Purkinje cell (primary cell): ENCODE data around the gene E2F1. TPM values are rescaled to one million over a fixed set of nuclear protein-coding genes. Genes with fewer than 3 reads are reported as not detected.

Experiments used
- polyA plus RNA-seq: library from polyadenylated mRNA; unstranded; fragments of >200 nt; fragmentation: Nextera tagmentation; gene quantifications from 2 replicates; pipeline ENCODE4 v1.2.1, GENCODE V29; 2014

E2F1 gene
- polyA plus RNA-seq: not detected in 2 replicates

GRCh38 chr20:33686100-33686983 is at the start of gene E2F1:
TSS of gene E2F1 (minus strand) at chr20:33686385. CDS start at chr20:33686264, 121 bp downstream.

GRCh38 chr20:33731693-33732165 is 45.5 kb upstream of the E2F1 start, which contains the start of gene ZNF341:
TSS of gene ZNF341 (plus strand) at chr20:33731996. CDS start at chr20:33732022, 26 bp downstream.

GRCh38 chr20:33719989-33720709 is 34.0 kb upstream of the E2F1 start, which contains the start of gene PXMP4:
TSS of gene PXMP4 (minus strand) at chr20:33720310. CDS start at chr20:33720207, 103 bp downstream.

GRCh38 chr20:33674294-33675135 is 11.7 kb downstream of the E2F1 start, which contains the start of gene NECAB3:
TSS of gene NECAB3 (minus strand) at chr20:33674428. CDS start at chr20:33674352, 76 bp downstream.

GRCh38 chr20:33666293-33667244 is 19.6 kb downstream of the E2F1 start, which contains the start of gene ACTL10:
TSS of gene ACTL10 (plus strand) at chr20:33666943. CDS start at chr20:33667498, 555 bp downstream.

GRCh38 chr20:33662172-33662571 is 24.0 kb downstream of the E2F1 start, which contains the start of gene C20orf144:
TSS of gene C20orf144 (plus strand) at chr20:33662327. CDS start at chr20:33662346, 19 bp downstream.

Other genes with a start within 250 kb of the E2F1 start
- gene SNTA1, start 242.6 kb downstream of the E2F1 start, polyA plus RNA-seq: 4.0 and 5.5 TPM in 2 replicates
- 3.4 and 6.9 TPM in 2 replicates for gene CBFA2T2, start 196.3 kb downstream of the E2F1 start, polyA plus RNA-seq
- gene C20orf144, start 24.1 kb downstream of the E2F1 start, polyA plus RNA-seq: not detected in 2 replicates
- not detected in 2 replicates for gene ACTL10, start 19.4 kb downstream of the E2F1 start, polyA plus RNA-seq
- gene NECAB3, start 12.0 kb downstream of the E2F1 start, polyA plus RNA-seq: 5.1 and 6.1 TPM in 2 replicates
- gene PXMP4, start 33.9 kb upstream of the E2F1 start, polyA plus RNA-seq: 10.3 and 15.6 TPM in 2 replicates
- gene ZNF341, start 45.6 kb upstream of the E2F1 start, polyA plus RNA-seq: 0.50 and 1.9 TPM in 2 replicates
- gene CHMP4B, start 125.0 kb upstream of the E2F1 start, polyA plus RNA-seq: 39.2 and 65.6 TPM in 2 replicates